Measurements from ENCODE around the gene NLRX1. TPM values are rescaled to one million over a fixed set of nuclear protein-coding genes. Genes with fewer than 3 reads are reported as not detected.

Gene NLRX1
- total RNA-seq, 3 donors from 2014 or later (not counting 1 experiment from before 2014, with no cell fraction given), result 12.4 to 16.4 (median 13.8) TPM

- peak overlapping the region; percentile 31 for H3K4me3 ChIP-seq (ENCODE audit: low read length)
- DNase-seq, result no peak
- intact Hi-C loops (cut with micrococcal nuclease), result no loop called here
- no peak overlapping the region for H3K27ac ChIP-seq (ENCODE audit: low read length)
- no peaks in the 10 kb centered on the region for H3K9me3 Mint-ChIP-seq
- peaks cover 23% of the 10 kb centered on the region for H3K27me3 ChIP-seq (ENCODE audit: control insufficient read depth, insufficient read depth, low read length)
- peak overlapping the region; percentile 75 for H3K4me3 Mint-ChIP-seq
- no peaks in the 10 kb centered on the region for H3K36me3 ChIP-seq (ENCODE audit: control insufficient read depth, insufficient read depth, low read length)
- no peak for TF ChIP-seq CTCF (IDR thresholded peaks at IDR 0.05)
- H3K9me3 ChIP-seq (ENCODE audit: control insufficient read depth, insufficient read depth, low read length), result no peaks in the 10 kb centered on the region
- H3K4me1 ChIP-seq (ENCODE audit: control insufficient read depth, insufficient read depth, low read length), result peaks cover 13% of the 10 kb centered on the region
- whole genome bisulfite sequencing (ENCODE audit: insufficient coverage), result 4% methylated on average over 16 of the region's 16 CpGs
- no peak overlapping the region for H3K27ac Mint-ChIP-seq
- no peak for ATAC-seq
- H3K36me3 Mint-ChIP-seq, result no peaks in the 10 kb centered on the region
- peaks cover 0 to 16% of the 10 kb centered on the region in 2 donors for H3K4me1 Mint-ChIP-seq
- peaks cover 49 to 65% of the 10 kb centered on the region in 2 donors for H3K27me3 Mint-ChIP-seq (ENCODE audit: low read depth in 2 of 2)
These were observed 19.9 kb upstream of the NLRX1 start for GRCh38 chr11:119148720-119149017.

GRCh38 chr11:119149018-119149785, 19.3 kb upstream of the NLRX1 start, which contains the start of gene ABCG4:
TSS of gene ABCG4 (plus strand) at chr11:119149052. CDS start at chr11:119149966, 914 bp downstream.
- Mint-ChIP-seq H3K4me3 (peak within 1 kb of the TSS; percentile 75), H3K36me3 (no peaks in the 10 kb centered on the region), H3K4me1 (peaks cover 0 to 16% of the 10 kb centered on the region in 2 donors), H3K27ac (no peak within 1 kb of the TSS), H3K9me3 (no peaks in the 10 kb centered on the region), H3K27me3 (ENCODE audit: low read depth in 2 of 2) (peaks cover 52 to 65% of the 10 kb centered on the region in 2 donors)
- no peak within 1 kb of the TSS for H3K27ac ChIP-seq (ENCODE audit: low read length)
- DNase-seq, result peak in 1 of 2 donors; percentile 42
- ATAC-seq, result peak; percentile 33 to 54 (median 53)
- intact Hi-C loops (cut with micrococcal nuclease), result no loop called here
- H3K9me3 ChIP-seq (ENCODE audit: control insufficient read depth, insufficient read depth, low read length), result no peaks in the 10 kb centered on the region
- 1% methylated on average over 71 of the region's 73 CpGs for WGBS (ENCODE audit: insufficient coverage)
- peak within 1 kb of the TSS; percentile 31 for H3K4me3 ChIP-seq (ENCODE audit: low read length)
- peaks cover 23% of the 10 kb centered on the region for H3K27me3 ChIP-seq (ENCODE audit: control insufficient read depth, insufficient read depth, low read length)
- TF ChIP-seq CTCF (IDR thresholded peaks at IDR 0.05), result no peak
- no peaks in the 10 kb centered on the region for H3K36me3 ChIP-seq (ENCODE audit: control insufficient read depth, insufficient read depth, low read length)
- H3K4me1 ChIP-seq (ENCODE audit: control insufficient read depth, insufficient read depth, low read length), result peaks cover 13% of the 10 kb centered on the region

- H3K9me3 ChIP-seq (ENCODE audit: control insufficient read depth, insufficient read depth, low read length), result no peaks in the 10 kb centered on the region
- 21% methylated on average over 32 of the region's 33 CpGs for WGBS (ENCODE audit: insufficient coverage)
- H3K27ac ChIP-seq (ENCODE audit: low read length), result no peak overlapping the region
- peaks cover 13% of the 10 kb centered on the region for H3K4me1 ChIP-seq (ENCODE audit: control insufficient read depth, insufficient read depth, low read length)
- Mint-ChIP-seq H3K4me1 (peaks cover 0 to 16% of the 10 kb centered on the region in 2 donors), H3K4me3 (peak overlapping the region; percentile 52), H3K9me3 (no peaks in the 10 kb centered on the region), H3K27ac (no peak overlapping the region), H3K27me3 (ENCODE audit: low read depth in 2 of 2) (peaks cover 53 to 68% of the 10 kb centered on the region in 2 donors), H3K36me3 (no peaks in the 10 kb centered on the region)
- DNase-seq, result no peak
- peaks cover 23% of the 10 kb centered on the region for H3K27me3 ChIP-seq (ENCODE audit: control insufficient read depth, insufficient read depth, low read length)
- ATAC-seq, result no peak
- no peak for TF ChIP-seq CTCF (IDR thresholded peaks at IDR 0.05)
- no peak overlapping the region for H3K4me3 ChIP-seq (ENCODE audit: low read length)
- intact Hi-C loops (cut with micrococcal nuclease), result no loop called here
- no peaks in the 10 kb centered on the region for H3K36me3 ChIP-seq (ENCODE audit: control insufficient read depth, insufficient read depth, low read length)
These were observed 18.7 kb upstream of the NLRX1 start for GRCh38 chr11:119149786-119150275.
